Measurements from ENCODE around the gene CDH4. TPM values are rescaled to one million over a fixed set of nuclear protein-coding genes. Genes with fewer than 3 reads are reported as not detected.

CDH4 gene
- total RNA-seq, 1 donor from 2014 or later = 2.9 TPM

DNA sequence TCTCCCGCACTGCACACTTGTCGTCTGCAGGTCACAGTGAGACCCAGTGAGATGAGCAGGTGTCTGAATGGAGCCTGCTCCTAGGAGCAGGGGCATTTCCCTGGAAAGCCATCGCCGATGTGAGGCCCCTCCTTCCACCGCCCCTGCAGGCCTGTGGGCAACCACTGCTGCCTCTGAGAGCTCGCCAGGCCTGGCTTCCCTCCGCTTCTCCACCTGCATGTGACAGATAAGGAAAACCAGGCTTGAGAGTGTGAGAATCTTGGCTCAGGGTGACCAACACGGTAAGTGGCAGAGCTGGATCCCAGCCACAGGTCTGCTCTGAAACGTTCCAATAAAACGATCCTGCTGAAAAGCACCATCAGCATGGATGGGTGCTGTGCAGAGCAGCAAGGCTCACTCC lies 332.8 kb downstream of the CDH4 start:
- Histone ChIP-seq H3K9me3 (ENCODE audit: low read depth) (no peaks in the 10 kb centered on the region), H2AFZ (replicated peaks) (no peak overlapping the region), H3K4me3 (no peak overlapping the region), H3K9ac (no peak overlapping the region), H3K79me2 (ENCODE audit: low read depth) (no peaks in the 10 kb centered on the region), H3K27ac (no peak overlapping the region), H3K27me3 (no peaks in the 10 kb centered on the region), H3K4me2 (no peak overlapping the region), H3F3A (ENCODE audit: low read depth) (no peaks in the 10 kb centered on the region), H3K36me3 (no peaks in the 10 kb centered on the region), H3K4me1 (peaks cover 3% of the 10 kb centered on the region), H4K20me1 (ENCODE audit: low read depth) (no peaks in the 10 kb centered on the region)
- Mint-ChIP-seq H3K27me3 (ENCODE audit: insufficient read depth, low read depth) (peaks cover 4% of the 10 kb centered on the region), H3K4me1 (peaks cover 40% of the 10 kb centered on the region), H3K36me3 (peaks cover 4% of the 10 kb centered on the region), H3K4me3 (no peak overlapping the region), H3K27ac (no peak overlapping the region), H3K9me3 (peaks cover 3% of the 10 kb centered on the region)
- DNase-seq (ENCODE audit: low spot score) = no peak
- no peak for TF ChIP-seq CTCF (IDR thresholded peaks at IDR 0.05)
- no peak for TF ChIP-seq EZH2 (IDR thresholded peaks at IDR 0.05)
- no peak for TF ChIP-seq EZH2phosphoT487 (IDR thresholded peaks at IDR 0.05)

DNA sequence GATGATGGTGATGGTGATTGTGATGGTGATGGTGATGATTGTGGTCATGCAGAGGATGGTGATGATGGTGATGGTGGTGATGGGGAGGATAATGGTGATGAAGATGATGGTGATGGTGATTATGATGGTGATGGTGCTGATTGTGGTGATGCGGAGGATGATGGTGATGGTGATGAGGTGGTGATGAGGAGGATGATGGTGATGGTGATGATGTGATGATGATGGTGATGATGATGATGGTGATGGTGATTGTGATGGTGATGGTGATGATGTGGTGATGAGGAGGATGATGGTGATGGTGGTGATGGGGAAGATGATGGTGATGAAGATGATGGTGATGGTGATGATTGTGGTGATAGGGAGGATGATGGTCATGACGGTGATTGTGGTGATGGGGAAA lies 333.7 kb downstream of the CDH4 start:
- Histone ChIP-seq H3K9ac (no peak overlapping the region), H3K9me3 (ENCODE audit: low read depth) (no peaks in the 10 kb centered on the region), H3K4me3 (no peak overlapping the region), H3F3A (ENCODE audit: low read depth) (no peaks in the 10 kb centered on the region), H3K79me2 (ENCODE audit: low read depth) (no peaks in the 10 kb centered on the region), H3K27me3 (no peaks in the 10 kb centered on the region), H3K4me2 (no peak overlapping the region), H3K36me3 (no peaks in the 10 kb centered on the region), H3K4me1 (peaks cover 3% of the 10 kb centered on the region), H2AFZ (replicated peaks) (no peak overlapping the region), H4K20me1 (ENCODE audit: low read depth) (no peaks in the 10 kb centered on the region), H3K27ac (no peak overlapping the region)
- no peak overlapping the region for H3K4me3 Mint-ChIP-seq
- H3K9me3 Mint-ChIP-seq = peaks cover 3% of the 10 kb centered on the region
- H3K4me1 Mint-ChIP-seq = peaks cover 40% of the 10 kb centered on the region
- no peak overlapping the region for H3K27ac Mint-ChIP-seq
- no peak for DNase-seq (ENCODE audit: low spot score)
- H3K27me3 Mint-ChIP-seq (ENCODE audit: insufficient read depth, low read depth) = peaks cover 4% of the 10 kb centered on the region
- H3K36me3 Mint-ChIP-seq = peaks cover 4% of the 10 kb centered on the region
- no peak for TF ChIP-seq EZH2 (IDR thresholded peaks at IDR 0.05)
- no peak for TF ChIP-seq CTCF (IDR thresholded peaks at IDR 0.05)
- no peak for TF ChIP-seq EZH2phosphoT487 (IDR thresholded peaks at IDR 0.05)

GRCh38 chr20:61587036-61587435 lies 335.0 kb downstream of the CDH4 start:
- Histone ChIP-seq H3K4me2 (no peak overlapping the region), H2AFZ (replicated peaks) (no peak overlapping the region)

More at GRCh38 chr20:61587036-61587435, 335.0 kb downstream of the CDH4 start:
- peaks cover 3% of the 10 kb centered on the region for H3K4me1 ChIP-seq
- H3K9me3 ChIP-seq (ENCODE audit: low read depth) = no peaks in the 10 kb centered on the region
- Mint-ChIP-seq H3K36me3 (peaks cover 4% of the 10 kb centered on the region), H3K9me3 (peaks cover 13% of the 10 kb centered on the region), H3K4me1 (peaks cover 38% of the 10 kb centered on the region), H3K4me3 (no peak overlapping the region), H3K27me3 (ENCODE audit: insufficient read depth, low read depth) (peaks cover 4% of the 10 kb centered on the region), H3K27ac (no peak overlapping the region)
- H3K27ac ChIP-seq = no peak overlapping the region
- no peaks in the 10 kb centered on the region for H3K27me3 ChIP-seq
- H3K9ac ChIP-seq = no peak overlapping the region
- no peak overlapping the region for H3K4me3 ChIP-seq
- no peaks in the 10 kb centered on the region for H4K20me1 ChIP-seq (ENCODE audit: low read depth)
- no peak for DNase-seq (ENCODE audit: low spot score)
- H3F3A ChIP-seq (ENCODE audit: low read depth) = no peaks in the 10 kb centered on the region
- TF ChIP-seq EZH2phosphoT487 (IDR thresholded peaks at IDR 0.05) (no peak), CTCF (IDR thresholded peaks at IDR 0.05) (no peak), EZH2 (IDR thresholded peaks at IDR 0.05) (no peak)
- no peaks in the 10 kb centered on the region for H3K36me3 ChIP-seq
- H3K79me2 ChIP-seq (ENCODE audit: low read depth) = no peaks in the 10 kb centered on the region

Data from neural progenitor cell (in vitro differentiated cells).